PC-3 (cell line): ENCODE results near the gene SMIM44.

ENCODE experiments used
- EZH2 ChIP-seq: fragments of 300-600 bp; sonication (generic); IDR thresholded peaks from one replicate; pipeline ENCODE4 v1.6.1; 2017; ENCODE audit warnings: antibody characterized with exemption, mild to moderate bottlenecking, low read length; ENCODE audit not compliant: unreplicated experiment
- EZH2phosphoT487 ChIP-seq: fragments of 300-600 bp; sonication (generic); IDR thresholded peaks from 2 replicates; pipeline ENCODE4 v1.6.1; 2018; ENCODE audit warnings: mild to moderate bottlenecking, antibody characterized with exemption, low read length, borderline replicate concordance
- TF ChIP-seq, protein P1 (sequence below): fragments of 300-600 bp; sonication (generic); conservative IDR thresholded peaks from 2 replicates; pipeline ENCODE4 v1.5.1; 2017; ENCODE audit warnings: antibody characterized with exemption, low read depth, mild to moderate bottlenecking, low read length

DNA sequence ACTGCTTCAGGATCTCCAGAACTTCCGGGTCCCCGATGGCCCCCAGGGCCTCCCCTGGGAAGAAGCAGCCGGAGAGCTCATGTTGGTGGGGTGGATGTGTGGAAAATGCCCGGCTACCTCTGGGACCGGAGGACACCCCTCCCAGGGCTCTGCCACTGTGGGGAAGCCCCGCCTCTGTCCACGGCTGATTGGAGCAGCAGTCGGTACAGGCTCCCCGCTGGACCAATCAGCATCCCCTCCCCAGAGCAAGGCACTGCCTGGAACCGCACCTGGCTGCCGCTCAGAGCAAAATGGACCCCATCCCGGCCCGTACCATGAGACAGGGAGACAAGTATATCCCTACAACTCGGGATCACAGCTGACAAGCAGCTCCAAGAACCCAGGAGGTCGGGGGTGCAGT lies 10.8 kb upstream of the SMIM44 start:
- TF ChIP-seq EZH2phosphoT487: no peak
- TF ChIP-seq, protein P1, sequence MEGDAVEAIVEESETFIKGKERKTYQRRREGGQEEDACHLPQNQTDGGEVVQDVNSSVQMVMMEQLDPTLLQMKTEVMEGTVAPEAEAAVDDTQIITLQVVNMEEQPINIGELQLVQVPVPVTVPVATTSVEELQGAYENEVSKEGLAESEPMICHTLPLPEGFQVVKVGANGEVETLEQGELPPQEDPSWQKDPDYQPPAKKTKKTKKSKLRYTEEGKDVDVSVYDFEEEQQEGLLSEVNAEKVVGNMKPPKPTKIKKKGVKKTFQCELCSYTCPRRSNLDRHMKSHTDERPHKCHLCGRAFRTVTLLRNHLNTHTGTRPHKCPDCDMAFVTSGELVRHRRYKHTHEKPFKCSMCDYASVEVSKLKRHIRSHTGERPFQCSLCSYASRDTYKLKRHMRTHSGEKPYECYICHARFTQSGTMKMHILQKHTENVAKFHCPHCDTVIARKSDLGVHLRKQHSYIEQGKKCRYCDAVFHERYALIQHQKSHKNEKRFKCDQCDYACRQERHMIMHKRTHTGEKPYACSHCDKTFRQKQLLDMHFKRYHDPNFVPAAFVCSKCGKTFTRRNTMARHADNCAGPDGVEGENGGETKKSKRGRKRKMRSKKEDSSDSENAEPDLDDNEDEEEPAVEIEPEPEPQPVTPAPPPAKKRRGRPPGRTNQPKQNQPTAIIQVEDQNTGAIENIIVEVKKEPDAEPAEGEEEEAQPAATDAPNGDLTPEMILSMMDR: no peak
- no peak for TF ChIP-seq EZH2
